HEK293 (cell line): ENCODE data around the gene S1PR1.

Experiments
- GFI1B ChIP-seq: fragments of 450-650 bp; formaldehyde crosslinking; IDR thresholded peaks from 2 replicates; pipeline ENCODE4 v1.5.1; 2016; ENCODE audit warnings: missing biosample characterization, missing genetic modification characterization
- GLIS2 ChIP-seq: fragments of 450-650 bp; formaldehyde crosslinking; IDR thresholded peaks from 2 replicates; pipeline ENCODE4 v1.5.1; 2016; ENCODE audit warnings: missing biosample characterization, missing genetic modification characterization
- SETDB1 ChIP-seq: IDR thresholded peaks from one replicate; pipeline ENCODE4 v1.6.1; 2017; ENCODE audit warnings: mild to moderate bottlenecking, low read length, moderate library complexity, mixed read lengths; ENCODE audit not compliant: insufficient read length
- SP3 ChIP-seq: fragments of 450-650 bp; formaldehyde crosslinking; IDR thresholded peaks from 2 replicates; pipeline ENCODE4 v1.5.1; 2016; ENCODE audit warnings: missing biosample characterization, missing genetic modification characterization
- ZNF133 ChIP-seq: fragments of 450-650 bp; formaldehyde crosslinking; IDR thresholded peaks from 2 replicates; pipeline ENCODE4 v1.5.1; 2016; ENCODE audit warnings: missing biosample characterization, missing genetic modification characterization
- ZNF138 ChIP-seq: fragments of 450-650 bp; formaldehyde crosslinking; IDR thresholded peaks from 2 replicates; pipeline ENCODE4 v1.5.1; 2016; ENCODE audit warnings: missing biosample characterization, missing genetic modification characterization, borderline replicate concordance
- ZNF155 ChIP-seq: fragments of 450-650 bp; formaldehyde crosslinking; IDR thresholded peaks from 2 replicates; pipeline ENCODE4 v1.5.1; 2016; ENCODE audit warnings: missing biosample characterization, missing genetic modification characterization
- ZNF214 ChIP-seq: fragments of 450-650 bp; formaldehyde crosslinking; IDR thresholded peaks from 2 replicates; pipeline ENCODE4 v1.5.1; 2017; ENCODE audit warnings: missing biosample characterization, mild to moderate bottlenecking, missing genetic modification characterization, borderline replicate concordance
- ZNF292 ChIP-seq: fragments of 450-650 bp; formaldehyde crosslinking; IDR thresholded peaks from 2 replicates; pipeline ENCODE4 v1.5.1; 2016; ENCODE audit warnings: low read depth, missing biosample characterization, missing genetic modification characterization, borderline replicate concordance
- ZNF404 ChIP-seq: fragments of 450-650 bp; formaldehyde crosslinking; IDR thresholded peaks from 2 replicates; pipeline ENCODE4 v1.5.1; 2017; ENCODE audit warnings: missing biosample characterization, missing genetic modification characterization
- ZNF433 ChIP-seq: fragments of 450-650 bp; formaldehyde crosslinking; IDR thresholded peaks from 2 replicates; pipeline ENCODE4 v1.5.1; 2016; ENCODE audit warnings: missing biosample characterization, missing genetic modification characterization, low read depth
- ZNF473 ChIP-seq: fragments of 450-650 bp; formaldehyde crosslinking; IDR thresholded peaks from 2 replicates; pipeline ENCODE4 v1.5.1; 2017; ENCODE audit warnings: missing biosample characterization, missing genetic modification characterization
- ZNF530 ChIP-seq: fragments of 450-650 bp; formaldehyde crosslinking; IDR thresholded peaks from 2 replicates; pipeline ENCODE4 v1.5.1; 2016; ENCODE audit warnings: low read depth, missing biosample characterization, missing genetic modification characterization
- ZNF548 ChIP-seq: fragments of 450-650 bp; formaldehyde crosslinking; IDR thresholded peaks from 2 replicates; pipeline ENCODE4 v1.5.1; 2016; ENCODE audit warnings: missing biosample characterization, missing genetic modification characterization
- ZNF549 ChIP-seq: fragments of 450-650 bp; IDR thresholded peaks from 2 replicates; pipeline ENCODE4 v1.5.1; 2018; ENCODE audit warnings: missing biosample characterization, missing genetic modification characterization, mild to moderate bottlenecking, inconsistent platforms, moderate library complexity
- ZNF600 ChIP-seq: fragments of 450-650 bp; formaldehyde crosslinking; IDR thresholded peaks from 2 replicates; pipeline ENCODE4 v1.5.1; 2016; ENCODE audit warnings: missing biosample characterization, missing genetic modification characterization
- ZNF629 ChIP-seq: fragments of 450-650 bp; formaldehyde crosslinking; IDR thresholded peaks from 2 replicates; pipeline ENCODE4 v1.5.1; 2017; ENCODE audit warnings: missing biosample characterization, missing genetic modification characterization
- ZNF830 ChIP-seq: fragments of 450-650 bp; IDR thresholded peaks from 2 replicates; pipeline ENCODE4 v1.5.0; 2018; ENCODE audit warnings: missing biosample characterization, missing genetic modification characterization, low read depth, mild to moderate bottlenecking, moderate library complexity
- ZNF843 ChIP-seq: fragments of 450-650 bp; formaldehyde crosslinking; IDR thresholded peaks from 2 replicates; pipeline ENCODE4 v1.5.1; 2016; ENCODE audit warnings: missing biosample characterization, missing genetic modification characterization
- ZXDB ChIP-seq: fragments of 450-650 bp; formaldehyde crosslinking; IDR thresholded peaks from 2 replicates; pipeline ENCODE4 v1.5.1; 2016; ENCODE audit warnings: missing biosample characterization, missing genetic modification characterization
- TF ChIP-seq, protein P1 (sequence below): fragments of 450-650 bp; formaldehyde crosslinking; IDR thresholded peaks from 2 replicates; pipeline ENCODE4 v1.5.1; 2016; ENCODE audit warnings: missing biosample characterization, missing genetic modification characterization, borderline replicate concordance
- TF ChIP-seq, protein P2 (sequence below): fragments of 450-650 bp; formaldehyde crosslinking; IDR thresholded peaks from 2 replicates; pipeline ENCODE4 v1.5.1; 2016; ENCODE audit warnings: missing biosample characterization, missing genetic modification characterization
- TF ChIP-seq, protein P3 (sequence below): fragments of 450-650 bp; formaldehyde crosslinking; IDR thresholded peaks from 2 replicates; pipeline ENCODE4 v1.5.1; 2017; ENCODE audit warnings: missing biosample characterization, missing genetic modification characterization
- TF ChIP-seq, protein P4 (sequence below): fragments of 450-650 bp; formaldehyde crosslinking; IDR thresholded peaks from 2 replicates; pipeline ENCODE4 v1.5.1; 2016; ENCODE audit warnings: missing biosample characterization, missing genetic modification characterization
- TF ChIP-seq, protein P5 (sequence below): fragments of 450-650 bp; formaldehyde crosslinking; IDR thresholded peaks from 2 replicates; pipeline ENCODE4 v1.5.1; 2016; ENCODE audit warnings: missing biosample characterization, missing genetic modification characterization
- TF ChIP-seq, protein P6 (sequence below): fragments of 450-650 bp; formaldehyde crosslinking; IDR thresholded peaks from 2 replicates; pipeline ENCODE4 v1.5.1; 2016; ENCODE audit warnings: missing biosample characterization, missing genetic modification characterization

S1PR1 gene

DNA sequence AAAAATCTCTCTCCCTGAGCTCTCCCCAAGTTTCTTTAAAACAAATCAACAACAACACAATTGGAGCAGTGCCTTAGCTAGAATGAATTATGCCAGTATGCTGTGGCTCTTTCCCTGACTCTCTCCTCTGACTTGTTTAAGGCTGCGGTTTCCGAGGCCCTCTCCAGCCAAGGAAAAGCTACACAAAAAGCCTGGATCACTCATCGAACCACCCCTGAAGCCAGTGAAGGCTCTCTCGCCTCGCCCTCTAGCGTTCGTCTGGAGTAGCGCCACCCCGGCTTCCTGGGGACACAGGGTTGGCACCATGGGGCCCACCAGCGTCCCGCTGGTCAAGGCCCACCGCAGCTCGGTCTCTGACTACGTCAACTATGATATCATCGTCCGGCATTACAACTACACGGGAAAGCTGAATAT, 1.9 kb downstream of the S1PR1 start (continued):
- TF ChIP-seq ZNF548 (no peak), ZNF530 (tag by site-specific recombination) (no peak), GLIS2 (tag by site-specific recombination) (peak; percentile 95), ZNF138 (tag by site-specific recombination) (no peak), ZNF830 (no peak), SETDB1 (no peak), ZNF433 (tag by site-specific recombination) (no peak), ZNF292 (tag by site-specific recombination) (no peak), ZNF214 (tag by site-specific recombination) (no peak), ZNF133 (tag by site-specific recombination) (no peak), SP3 (tag by site-specific recombination) (no peak), ZNF600 (tag by site-specific recombination) (no peak), ZNF155 (tag by site-specific recombination) (no peak), ZXDB (peak; percentile 64; the same call in 1 of the 2 replicates), GFI1B (tag by site-specific recombination) (no peak), ZNF629 (tag by site-specific recombination) (peak; percentile 73), ZNF843 (tag by site-specific recombination) (0 out of 2 replicates have a peak, but pooled peaks have one; percentile 16), ZNF473 (tag by site-specific recombination) (no peak), ZNF404 (tag by site-specific recombination) (no peak), ZNF549 (tag by site-specific recombination) (no peak)
- TF ChIP-seq, protein P1, sequence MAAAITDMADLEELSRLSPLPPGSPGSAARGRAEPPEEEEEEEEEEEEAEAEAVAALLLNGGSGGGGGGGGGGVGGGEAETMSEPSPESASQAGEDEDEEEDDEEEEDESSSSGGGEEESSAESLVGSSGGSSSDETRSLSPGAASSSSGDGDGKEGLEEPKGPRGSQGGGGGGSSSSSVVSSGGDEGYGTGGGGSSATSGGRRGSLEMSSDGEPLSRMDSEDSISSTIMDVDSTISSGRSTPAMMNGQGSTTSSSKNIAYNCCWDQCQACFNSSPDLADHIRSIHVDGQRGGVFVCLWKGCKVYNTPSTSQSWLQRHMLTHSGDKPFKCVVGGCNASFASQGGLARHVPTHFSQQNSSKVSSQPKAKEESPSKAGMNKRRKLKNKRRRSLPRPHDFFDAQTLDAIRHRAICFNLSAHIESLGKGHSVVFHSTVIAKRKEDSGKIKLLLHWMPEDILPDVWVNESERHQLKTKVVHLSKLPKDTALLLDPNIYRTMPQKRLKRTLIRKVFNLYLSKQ, result no peak
- TF ChIP-seq, protein P2, sequence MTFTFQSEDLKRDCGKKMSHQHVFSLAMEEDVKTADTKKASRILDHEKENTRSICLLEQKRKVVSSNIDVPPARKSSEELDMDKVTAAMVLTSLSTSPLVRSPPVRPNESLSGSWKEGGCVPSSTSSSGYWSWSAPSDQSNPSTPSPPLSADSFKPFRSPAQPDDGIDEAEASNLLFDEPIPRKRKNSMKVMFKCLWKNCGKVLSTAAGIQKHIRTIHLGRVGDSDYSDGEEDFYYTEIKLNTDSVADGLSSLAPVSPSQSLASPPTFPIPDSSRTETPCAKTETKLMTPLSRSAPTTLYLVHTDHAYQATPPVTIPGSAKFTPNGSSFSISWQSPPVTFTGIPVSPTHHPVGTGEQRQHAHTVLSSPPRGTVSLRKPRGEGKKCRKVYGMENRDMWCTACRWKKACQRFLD (tag by site-specific recombination), result no peak
- TF ChIP-seq, protein P3, sequence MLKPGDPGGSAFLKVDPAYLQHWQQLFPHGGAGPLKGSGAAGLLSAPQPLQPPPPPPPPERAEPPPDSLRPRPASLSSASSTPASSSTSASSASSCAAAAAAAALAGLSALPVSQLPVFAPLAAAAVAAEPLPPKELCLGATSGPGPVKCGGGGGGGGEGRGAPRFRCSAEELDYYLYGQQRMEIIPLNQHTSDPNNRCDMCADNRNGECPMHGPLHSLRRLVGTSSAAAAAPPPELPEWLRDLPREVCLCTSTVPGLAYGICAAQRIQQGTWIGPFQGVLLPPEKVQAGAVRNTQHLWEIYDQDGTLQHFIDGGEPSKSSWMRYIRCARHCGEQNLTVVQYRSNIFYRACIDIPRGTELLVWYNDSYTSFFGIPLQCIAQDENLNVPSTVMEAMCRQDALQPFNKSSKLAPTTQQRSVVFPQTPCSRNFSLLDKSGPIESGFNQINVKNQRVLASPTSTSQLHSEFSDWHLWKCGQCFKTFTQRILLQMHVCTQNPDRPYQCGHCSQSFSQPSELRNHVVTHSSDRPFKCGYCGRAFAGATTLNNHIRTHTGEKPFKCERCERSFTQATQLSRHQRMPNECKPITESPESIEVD (tag by site-specific recombination), result 0 out of 2 replicates have a peak, but pooled peaks have one; percentile 30
- TF ChIP-seq, protein P4, sequence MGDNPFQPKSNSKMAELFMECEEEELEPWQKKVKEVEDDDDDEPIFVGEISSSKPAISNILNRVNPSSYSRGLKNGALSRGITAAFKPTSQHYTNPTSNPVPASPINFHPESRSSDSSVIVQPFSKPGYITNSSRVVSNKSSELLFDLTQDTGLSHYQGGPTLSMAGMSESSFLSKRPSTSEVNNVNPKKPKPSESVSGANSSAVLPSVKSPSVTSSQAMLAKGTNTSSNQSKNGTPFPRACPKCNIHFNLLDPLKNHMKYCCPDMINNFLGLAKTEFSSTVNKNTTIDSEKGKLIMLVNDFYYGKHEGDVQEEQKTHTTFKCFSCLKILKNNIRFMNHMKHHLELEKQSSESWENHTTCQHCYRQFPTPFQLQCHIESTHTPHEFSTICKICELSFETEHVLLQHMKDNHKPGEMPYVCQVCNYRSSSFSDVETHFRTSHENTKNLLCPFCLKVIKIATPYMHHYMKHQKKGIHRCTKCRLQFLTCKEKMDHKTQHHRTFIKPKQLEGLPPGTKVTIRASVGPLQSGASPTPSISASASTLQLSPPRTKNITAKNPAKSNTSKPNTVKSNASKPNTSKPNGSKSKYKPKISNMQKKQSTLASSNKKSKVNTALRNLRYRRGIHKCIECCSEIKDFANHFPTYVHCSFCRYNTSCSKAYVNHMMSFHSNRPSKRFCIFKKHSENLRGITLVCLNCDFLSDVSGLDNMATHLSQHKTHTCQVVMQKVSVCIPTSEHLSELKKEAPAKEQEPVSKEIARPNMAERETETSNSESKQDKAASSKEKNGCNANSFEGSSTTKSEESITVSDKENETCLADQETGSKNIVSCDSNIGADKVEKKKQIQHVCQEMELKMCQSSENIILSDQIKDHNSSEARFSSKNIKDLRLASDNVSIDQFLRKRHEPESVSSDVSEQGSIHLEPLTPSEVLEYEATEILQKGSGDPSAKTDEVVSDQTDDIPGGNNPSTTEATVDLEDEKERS (tag by site-specific recombination), result no peak
- TF ChIP-seq, protein P5, sequence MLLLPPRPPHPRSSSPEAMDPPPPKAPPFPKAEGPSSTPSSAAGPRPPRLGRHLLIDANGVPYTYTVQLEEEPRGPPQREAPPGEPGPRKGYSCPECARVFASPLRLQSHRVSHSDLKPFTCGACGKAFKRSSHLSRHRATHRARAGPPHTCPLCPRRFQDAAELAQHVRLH (tag by site-specific recombination), result no peak; the same call in 1 of the 2 replicates
- TF ChIP-seq, protein P6, sequence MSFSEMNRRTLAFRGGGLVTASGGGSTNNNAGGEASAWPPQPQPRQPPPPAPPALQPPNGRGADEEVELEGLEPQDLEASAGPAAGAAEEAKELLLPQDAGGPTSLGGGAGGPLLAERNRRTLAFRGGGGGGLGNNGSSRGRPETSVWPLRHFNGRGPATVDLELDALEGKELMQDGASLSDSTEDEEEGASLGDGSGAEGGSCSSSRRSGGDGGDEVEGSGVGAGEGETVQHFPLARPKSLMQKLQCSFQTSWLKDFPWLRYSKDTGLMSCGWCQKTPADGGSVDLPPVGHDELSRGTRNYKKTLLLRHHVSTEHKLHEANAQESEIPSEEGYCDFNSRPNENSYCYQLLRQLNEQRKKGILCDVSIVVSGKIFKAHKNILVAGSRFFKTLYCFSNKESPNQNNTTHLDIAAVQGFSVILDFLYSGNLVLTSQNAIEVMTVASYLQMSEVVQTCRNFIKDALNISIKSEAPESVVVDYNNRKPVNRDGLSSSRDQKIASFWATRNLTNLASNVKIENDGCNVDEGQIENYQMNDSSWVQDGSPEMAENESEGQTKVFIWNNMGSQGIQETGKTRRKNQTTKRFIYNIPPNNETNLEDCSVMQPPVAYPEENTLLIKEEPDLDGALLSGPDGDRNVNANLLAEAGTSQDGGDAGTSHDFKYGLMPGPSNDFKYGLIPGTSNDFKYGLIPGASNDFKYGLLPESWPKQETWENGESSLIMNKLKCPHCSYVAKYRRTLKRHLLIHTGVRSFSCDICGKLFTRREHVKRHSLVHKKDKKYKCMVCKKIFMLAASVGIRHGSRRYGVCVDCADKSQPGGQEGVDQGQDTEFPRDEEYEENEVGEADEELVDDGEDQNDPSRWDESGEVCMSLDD (tag by site-specific recombination), result no peak
